ENCODE results near the gene WNT11.

The WNT11 gene

GRCh38 chr11:76229690-76230240 is 23.5 kb upstream of the WNT11 start:
- Histone ChIP-seq H4K20me1 (ENCODE audit: control insufficient read depth, insufficient read depth, low read depth, low read length) (no peaks in the 10 kb centered on the region), H3K4me1 (ENCODE audit: control insufficient read depth, low read length) (peaks cover 22% of the 10 kb centered on the region), H3K9me2 (replicated peaks; ENCODE audit: control insufficient read depth, low read length) (no peaks in the 10 kb centered on the region), H3K4me2 (ENCODE audit: low read length) (no peak overlapping the region), H3K36me3 (ENCODE audit: control insufficient read depth, low read length) (no peaks in the 10 kb centered on the region), H3K27ac (ENCODE audit: low read depth, low read length) (no peak overlapping the region), H3K4me3 (ENCODE audit: low read length) (no peak overlapping the region), H3K27me3 (ENCODE audit: control insufficient read depth, low read length) (peaks cover 9% of the 10 kb centered on the region), H3F3A (ENCODE audit: control insufficient read depth, insufficient read depth) (no peaks in the 10 kb centered on the region), H3K9me3 (ENCODE audit: control insufficient read depth, insufficient read depth, low read length) (no peaks in the 10 kb centered on the region), H3K79me2 (ENCODE audit: control insufficient read depth, low read length) (no peaks in the 10 kb centered on the region)
- TF ChIP-seq EZH2phosphoT487 (IDR thresholded peaks at IDR 0.05; ENCODE audit: borderline replicate concordance, low read length) (no peak), CTCF (IDR thresholded peaks at IDR 0.05; ENCODE audit: low read depth, low read length, poor library complexity, severe bottlenecking) (no peak)

- TF ChIP-seq CTCF (IDR thresholded peaks at IDR 0.05; ENCODE audit: low read depth, low read length, poor library complexity, severe bottlenecking) (no peak), EZH2phosphoT487 (IDR thresholded peaks at IDR 0.05; ENCODE audit: borderline replicate concordance, low read length) (no peak)
- H3K4me2 ChIP-seq (ENCODE audit: low read length) = no peak overlapping the region
- H3K4me3 ChIP-seq (ENCODE audit: low read length) = no peak overlapping the region
- no peaks in the 10 kb centered on the region for H3K9me2 ChIP-seq (replicated peaks; ENCODE audit: control insufficient read depth, low read length)
- H4K20me1 ChIP-seq (ENCODE audit: control insufficient read depth, insufficient read depth, low read depth, low read length) = no peaks in the 10 kb centered on the region
- H3K9me3 ChIP-seq (ENCODE audit: control insufficient read depth, insufficient read depth, low read length) = no peaks in the 10 kb centered on the region
- no peaks in the 10 kb centered on the region for H3K36me3 ChIP-seq (ENCODE audit: control insufficient read depth, low read length)
- no peak overlapping the region for H3K27ac ChIP-seq (ENCODE audit: low read depth, low read length)
- peaks cover 9% of the 10 kb centered on the region for H3K27me3 ChIP-seq (ENCODE audit: control insufficient read depth, low read length)
- H3K79me2 ChIP-seq (ENCODE audit: control insufficient read depth, low read length) = no peaks in the 10 kb centered on the region
- peaks cover 12% of the 10 kb centered on the region for H3K4me1 ChIP-seq (ENCODE audit: control insufficient read depth, low read length)
- H3F3A ChIP-seq (ENCODE audit: control insufficient read depth, insufficient read depth) = no peaks in the 10 kb centered on the region
Observed at GRCh38 chr11:76228875-76229149, 22.5 kb upstream of the WNT11 start.

GRCh38 chr11:76228071-76228874 is 22.0 kb upstream of the WNT11 start:
- H3K27ac ChIP-seq (ENCODE audit: low read depth, low read length) = no peak overlapping the region
- peaks cover 9% of the 10 kb centered on the region for H3K4me1 ChIP-seq (ENCODE audit: control insufficient read depth, low read length)
- no peaks in the 10 kb centered on the region for H3K9me3 ChIP-seq (ENCODE audit: control insufficient read depth, insufficient read depth, low read length)
- H3K4me3 ChIP-seq (ENCODE audit: low read length) = no peak overlapping the region
- peaks cover 9% of the 10 kb centered on the region for H3K27me3 ChIP-seq (ENCODE audit: control insufficient read depth, low read length)
- TF ChIP-seq CTCF (IDR thresholded peaks at IDR 0.05; ENCODE audit: low read depth, low read length, poor library complexity, severe bottlenecking) (no peak), EZH2phosphoT487 (IDR thresholded peaks at IDR 0.05; ENCODE audit: borderline replicate concordance, low read length) (no peak)
- no peaks in the 10 kb centered on the region for H3K36me3 ChIP-seq (ENCODE audit: control insufficient read depth, low read length)
- H3K79me2 ChIP-seq (ENCODE audit: control insufficient read depth, low read length) = no peaks in the 10 kb centered on the region
- no peak overlapping the region for H3K4me2 ChIP-seq (ENCODE audit: low read length)
- no peaks in the 10 kb centered on the region for H4K20me1 ChIP-seq (ENCODE audit: control insufficient read depth, insufficient read depth, low read depth, low read length)
- H3K9me2 ChIP-seq (replicated peaks; ENCODE audit: control insufficient read depth, low read length) = no peaks in the 10 kb centered on the region
- H3F3A ChIP-seq (ENCODE audit: control insufficient read depth, insufficient read depth) = no peaks in the 10 kb centered on the region

Data from DOHH2 (cell line).